ENCODE data around the gene SLC66A1. TPM values are rescaled to one million over a fixed set of nuclear protein-coding genes. Genes with fewer than 3 reads are reported as not detected.

The SLC66A1 gene
- total and polyA plus RNA-seq, 3 experiments from 2014 or later, result 5.7 to 10.4 (median 8.6) TPM

GRCh38 chr1:19323987-19324664, 12.0 kb downstream of the SLC66A1 start:
- CTCF ChIA-PET, result no interaction called here
- no peaks in the 10 kb centered on the region for H3K4me1 Mint-ChIP-seq
- H3K27ac ChIP-seq (ENCODE audit: low read depth, low read length), result no peak overlapping the region
- no peaks in the 10 kb centered on the region for H3K4me1 ChIP-seq (ENCODE audit: insufficient read depth, low read length)
- no peak overlapping the region for H3K4me3 ChIP-seq (ENCODE audit: low read length)
- H3K27me3 ChIP-seq (ENCODE audit: insufficient read depth, low read length, poor library complexity, severe bottlenecking), result no peaks in the 10 kb centered on the region
- no peaks in the 10 kb centered on the region for H3K36me3 ChIP-seq (ENCODE audit: insufficient read depth, low read length)
- H3K27ac Mint-ChIP-seq, result peak overlapping the region in 1 of 8 donors; percentile 19
- peaks cover 0 to 3% of the 10 kb centered on the region in 2 donors for H3K27me3 Mint-ChIP-seq
- H3K4me3 Mint-ChIP-seq, result no peak overlapping the region
- POLR2A ChIA-PET, result interaction anchor here (0.5 kb wide), 1 partner anchor 307 kb away, joined by 6 read pairs; no protein-coding TSS in a partner anchor
- no peaks in the 10 kb centered on the region for H3K9me3 ChIP-seq (ENCODE audit: low read length)
- no peaks in the 10 kb centered on the region for H3K9me3 Mint-ChIP-seq
- DNase-seq, result no peak
- peaks cover 3 to 34% (median 4%) of the 10 kb centered on the region in 3 donors for H3K36me3 Mint-ChIP-seq

GRCh38 chr1:19324665-19324990, 12.5 kb downstream of the SLC66A1 start:
- CTCF ChIA-PET, result no interaction called here
- H3K9me3 ChIP-seq (ENCODE audit: low read length), result no peaks in the 10 kb centered on the region
- no peak overlapping the region for H3K4me3 ChIP-seq (ENCODE audit: low read length)
- POLR2A ChIA-PET, result no interaction called here
- H3K9me3 Mint-ChIP-seq, result no peaks in the 10 kb centered on the region
- H3K4me1 Mint-ChIP-seq, result peaks cover 0 to 1% (median 0%) of the 10 kb centered on the region in 3 donors
- H3K27ac ChIP-seq (ENCODE audit: low read depth, low read length), result no peak overlapping the region
- H3K36me3 ChIP-seq (ENCODE audit: insufficient read depth, low read length), result no peaks in the 10 kb centered on the region
- H3K4me1 ChIP-seq (ENCODE audit: insufficient read depth, low read length), result no peaks in the 10 kb centered on the region
- peaks cover 3 to 31% (median 7%) of the 10 kb centered on the region in 3 donors for H3K36me3 Mint-ChIP-seq
- peak in 1 of 5 donors; percentile 41 for DNase-seq
- H3K27me3 ChIP-seq (ENCODE audit: insufficient read depth, low read length, poor library complexity, severe bottlenecking), result no peaks in the 10 kb centered on the region
- no peak overlapping the region for H3K27ac Mint-ChIP-seq
- peaks cover 0 to 3% of the 10 kb centered on the region in 2 donors for H3K27me3 Mint-ChIP-seq
- H3K4me3 Mint-ChIP-seq, result no peak overlapping the region

GRCh38 chr1:19325368-19325957, 13.3 kb downstream of the SLC66A1 start:
- Mint-ChIP-seq H3K4me3 (peak overlapping the region in 1 of 7 donors; percentile 48), H3K27ac (peak overlapping the region in 1 of 8 donors; percentile 5), H3K9me3 (no peaks in the 10 kb centered on the region), H3K4me1 (peaks cover 0 to 1% (median 0%) of the 10 kb centered on the region in 3 donors), H3K36me3 (peaks cover 3 to 31% (median 7%) of the 10 kb centered on the region in 3 donors), H3K27me3 (peaks cover 0 to 3% of the 10 kb centered on the region in 2 donors)
- no peaks in the 10 kb centered on the region for H3K27me3 ChIP-seq (ENCODE audit: insufficient read depth, low read length, poor library complexity, severe bottlenecking)
- ChIA-PET CTCF (no interaction called here), POLR2A (no interaction called here)
- H3K27ac ChIP-seq (ENCODE audit: low read depth, low read length), result no peak overlapping the region
- peak in 1 of 5 donors; percentile 35 for DNase-seq
- H3K36me3 ChIP-seq (ENCODE audit: insufficient read depth, low read length), result no peaks in the 10 kb centered on the region
- no peaks in the 10 kb centered on the region for H3K4me1 ChIP-seq (ENCODE audit: insufficient read depth, low read length)
- no peak overlapping the region for H3K4me3 ChIP-seq (ENCODE audit: low read length)
- H3K9me3 ChIP-seq (ENCODE audit: low read length), result no peaks in the 10 kb centered on the region

- POLR2A ChIA-PET, result no interaction called here
- no peaks in the 10 kb centered on the region for H3K27me3 ChIP-seq (ENCODE audit: insufficient read depth, low read length, poor library complexity, severe bottlenecking)
- H3K27ac ChIP-seq (ENCODE audit: low read depth, low read length), result no peak overlapping the region
- H3K27me3 Mint-ChIP-seq, result peaks cover 0 to 3% of the 10 kb centered on the region in 2 donors
- no peaks in the 10 kb centered on the region for H3K9me3 Mint-ChIP-seq
- H3K4me3 Mint-ChIP-seq, result peak overlapping the region in 1 of 7 donors; percentile 48
- peaks cover 0 to 1% (median 0%) of the 10 kb centered on the region in 3 donors for H3K4me1 Mint-ChIP-seq
- H3K4me1 ChIP-seq (ENCODE audit: insufficient read depth, low read length), result no peaks in the 10 kb centered on the region
- no peaks in the 10 kb centered on the region for H3K36me3 ChIP-seq (ENCODE audit: insufficient read depth, low read length)
- CTCF ChIA-PET, result no interaction called here
- no peak overlapping the region for H3K4me3 ChIP-seq (ENCODE audit: low read length)
- no peak for DNase-seq
- H3K9me3 ChIP-seq (ENCODE audit: low read length), result no peaks in the 10 kb centered on the region
- H3K36me3 Mint-ChIP-seq, result peaks cover 3 to 29% (median 7%) of the 10 kb centered on the region in 3 donors
- peak overlapping the region in 1 of 8 donors; percentile 74 for H3K27ac Mint-ChIP-seq
Measured at GRCh38 chr1:19325958-19326747, 14.0 kb downstream of the SLC66A1 start.

GRCh38 chr1:19326748-19327065, 14.6 kb downstream of the SLC66A1 start:
- DNase-seq, result no peak
- Histone ChIP-seq H3K27ac (ENCODE audit: low read depth, low read length) (no peak overlapping the region), H3K27me3 (ENCODE audit: insufficient read depth, low read length, poor library complexity, severe bottlenecking) (no peaks in the 10 kb centered on the region), H3K4me1 (ENCODE audit: insufficient read depth, low read length) (no peaks in the 10 kb centered on the region), H3K36me3 (ENCODE audit: insufficient read depth, low read length) (no peaks in the 10 kb centered on the region), H3K9me3 (ENCODE audit: low read length) (no peaks in the 10 kb centered on the region), H3K4me3 (ENCODE audit: low read length) (no peak overlapping the region)
- H3K4me1 Mint-ChIP-seq, result peaks cover 0 to 1% (median 0%) of the 10 kb centered on the region in 3 donors
- no peak overlapping the region for H3K27ac Mint-ChIP-seq
- peaks cover 3 to 27% (median 7%) of the 10 kb centered on the region in 3 donors for H3K36me3 Mint-ChIP-seq
- peaks cover 0 to 3% of the 10 kb centered on the region in 2 donors for H3K27me3 Mint-ChIP-seq
- ChIA-PET POLR2A (no interaction called here), CTCF (no interaction called here)
- H3K4me3 Mint-ChIP-seq, result peak overlapping the region in 1 of 7 donors; percentile 32
- no peaks in the 10 kb centered on the region for H3K9me3 Mint-ChIP-seq

GRCh38 chr1:19327301-19327700, 15.2 kb downstream of the SLC66A1 start:
- Histone ChIP-seq H3K9me3 (ENCODE audit: low read length) (no peaks in the 10 kb centered on the region), H3K4me3 (ENCODE audit: low read length) (no peak overlapping the region), H3K4me1 (ENCODE audit: insufficient read depth, low read length) (no peaks in the 10 kb centered on the region), H3K36me3 (ENCODE audit: insufficient read depth, low read length) (no peaks in the 10 kb centered on the region), H3K27me3 (ENCODE audit: insufficient read depth, low read length, poor library complexity, severe bottlenecking) (no peaks in the 10 kb centered on the region), H3K27ac (ENCODE audit: low read depth, low read length) (no peak overlapping the region)
- ChIA-PET POLR2A (no interaction called here), CTCF (no interaction called here)
- Mint-ChIP-seq H3K9me3 (no peaks in the 10 kb centered on the region), H3K4me3 (no peak overlapping the region), H3K27ac (no peak overlapping the region), H3K27me3 (peaks cover 0 to 3% of the 10 kb centered on the region in 2 donors), H3K4me1 (peaks cover 0 to 1% (median 0%) of the 10 kb centered on the region in 3 donors), H3K36me3 (peaks cover 3 to 23% (median 4%) of the 10 kb centered on the region in 3 donors)
- DNase-seq, result no peak

- H3K9me3 Mint-ChIP-seq, result no peaks in the 10 kb centered on the region
Measured at GRCh38 chr1:19327736-19328135, 15.6 kb downstream of the SLC66A1 start.

GRCh38 chr1:19328486-19328885, 16.4 kb downstream of the SLC66A1 start:
- Histone ChIP-seq H3K27me3 (ENCODE audit: insufficient read depth, low read length, poor library complexity, severe bottlenecking) (no peaks in the 10 kb centered on the region), H3K4me3 (ENCODE audit: low read length) (no peak overlapping the region), H3K4me1 (ENCODE audit: insufficient read depth, low read length) (no peaks in the 10 kb centered on the region), H3K9me3 (ENCODE audit: low read length) (no peaks in the 10 kb centered on the region), H3K36me3 (ENCODE audit: insufficient read depth, low read length) (no peaks in the 10 kb centered on the region), H3K27ac (ENCODE audit: low read depth, low read length) (no peak overlapping the region)
- peaks cover 0 to 18% (median 4%) of the 10 kb centered on the region in 3 donors for H3K36me3 Mint-ChIP-seq
- no peak for DNase-seq
- no peak overlapping the region for H3K4me3 Mint-ChIP-seq
- POLR2A ChIA-PET, result no interaction called here
- CTCF ChIA-PET, result interaction anchor here (1.3 kb wide), 1 partner anchor 14 kb away, joined by 4 read pairs; no protein-coding TSS in a partner anchor
- no peak overlapping the region for H3K27ac Mint-ChIP-seq
- H3K4me1 Mint-ChIP-seq, result peaks cover 0 to 1% (median 0%) of the 10 kb centered on the region in 3 donors
- peaks cover 0 to 3% of the 10 kb centered on the region in 2 donors for H3K27me3 Mint-ChIP-seq
- H3K9me3 Mint-ChIP-seq, result no peaks in the 10 kb centered on the region

More at GRCh38 chr1:19327736-19328135, 15.6 kb downstream of the SLC66A1 start:
- Mint-ChIP-seq H3K4me3 (no peak overlapping the region), H3K36me3 (peaks cover 0 to 21% (median 4%) of the 10 kb centered on the region in 3 donors), H3K4me1 (peaks cover 0 to 1% (median 0%) of the 10 kb centered on the region in 3 donors), H3K27me3 (peaks cover 0 to 3% of the 10 kb centered on the region in 2 donors), H3K27ac (peak overlapping the region in 1 of 8 donors; percentile 64)
- Histone ChIP-seq H3K27ac (ENCODE audit: low read depth, low read length) (no peak overlapping the region), H3K36me3 (ENCODE audit: insufficient read depth, low read length) (no peaks in the 10 kb centered on the region), H3K4me3 (ENCODE audit: low read length) (no peak overlapping the region), H3K27me3 (ENCODE audit: insufficient read depth, low read length, poor library complexity, severe bottlenecking) (no peaks in the 10 kb centered on the region), H3K4me1 (ENCODE audit: insufficient read depth, low read length) (no peaks in the 10 kb centered on the region), H3K9me3 (ENCODE audit: low read length) (no peaks in the 10 kb centered on the region)
- POLR2A ChIA-PET, result no interaction called here
- no peak for DNase-seq
- CTCF ChIA-PET, result no interaction called here

Measured in CD8-positive, alpha-beta memory T cell (primary cell).